GM12892 (cell line): ENCODE measurements around the gene PXK.
"Not testable (repeated sequence)": the region's sequence is repeated elsewhere in the genome, so short reads cannot be mapped to it uniquely, and the experiment has no call there.

ENCODE experiments used
- POLR2A ChIP-seq: IDR thresholded peaks from 2 replicates; pipeline ENCODE4 v1.6.1; 2011; ENCODE audit warnings: low read depth, low read length, control low read depth
- POLR2AphosphoS5 ChIP-seq: IDR thresholded peaks from 2 replicates; pipeline ENCODE4 v1.6.1; 2011; ENCODE audit warnings: low read depth, low read length, control low read depth
- TAF1 ChIP-seq: IDR thresholded peaks from 2 replicates; pipeline ENCODE4 v1.6.1; 2011; ENCODE audit warnings: low read depth, mild to moderate bottlenecking, control low read depth, low read length, borderline replicate concordance

- not testable (repeated sequence) for TF ChIP-seq POLR2A, POLR2AphosphoS5, TAF1
Observed at GRCh38 chr3:58339146-58339545, 6.5 kb downstream of the PXK start.
